Memory B cell (primary cell): ENCODE data around the gene CFAP74.
"Not testable (repeated sequence)": the region's sequence is repeated elsewhere in the genome, so short reads cannot be mapped to it uniquely, and the experiment has no call there.

Experiments
- ATAC-seq: fragments of 150-1000 bp; cut with Tn5 transposase; 2 replicates; pipeline ENCODE4 v1.10.0; 2021; ENCODE audit warnings: low read depth, mild to moderate bottlenecking, moderate library complexity
- DNase-seq, 2 donors: peaks; one replicate each; pipeline ENCODE4 v3.0.0; 2022; ENCODE audit warnings: low spot score in 2 of 2
- H3K27ac Mint-ChIP-seq: one replicate; pipeline ENCODE4 v1.8.0; 2022; ENCODE audit warnings: mild to moderate bottlenecking, moderate library complexity, mixed read lengths
- H3K27me3 Mint-ChIP-seq: one replicate; pipeline ENCODE4 v1.8.0; 2022; ENCODE audit warnings: mixed read lengths
- H3K36me3 Mint-ChIP-seq: one replicate; pipeline ENCODE4 v1.8.0; 2022; ENCODE audit warnings: mild to moderate bottlenecking, mixed read lengths
- H3K4me1 Mint-ChIP-seq: one replicate; pipeline ENCODE4 v1.8.0; 2022; ENCODE audit warnings: mixed read lengths
- H3K4me3 Mint-ChIP-seq: one replicate; pipeline ENCODE4 v1.8.0; 2022; ENCODE audit warnings: mild to moderate bottlenecking, moderate library complexity, mixed read lengths
- H3K9me3 Mint-ChIP-seq: one replicate; pipeline ENCODE4 v1.8.0; 2022; ENCODE audit warnings: mixed read lengths

The CFAP74 gene

GRCh38 chr1:1893997-1894353 lies 109.6 kb downstream of the CFAP74 start:
- DNase-seq (no peak), ATAC-seq (no peak)
- Mint-ChIP-seq H3K36me3 (no peaks in the 10 kb centered on the region), H3K4me3 (no peak overlapping the region), H3K4me1 (peaks cover 31% of the 10 kb centered on the region), H3K9me3 (no peaks in the 10 kb centered on the region), H3K27ac (no peak overlapping the region), H3K27me3 (peaks cover 6% of the 10 kb centered on the region)

GRCh38 chr1:1893291-1893985 lies 110.1 kb downstream of the CFAP74 start:
- Mint-ChIP-seq H3K9me3 (no peaks in the 10 kb centered on the region), H3K36me3 (no peaks in the 10 kb centered on the region), H3K4me3 (no peak overlapping the region), H3K27me3 (peaks cover 6% of the 10 kb centered on the region), H3K4me1 (peaks cover 35% of the 10 kb centered on the region), H3K27ac (no peak overlapping the region)
- ATAC-seq = no peak
- no peak for DNase-seq

- no peaks in the 10 kb centered on the region for H3K9me3 Mint-ChIP-seq
- ATAC-seq = no peak
- no peak for DNase-seq
- H3K27me3 Mint-ChIP-seq = peaks cover 6% of the 10 kb centered on the region
- peak overlapping the region; percentile 92 for H3K27ac Mint-ChIP-seq
- H3K4me3 Mint-ChIP-seq = peak overlapping the region; percentile 89
- H3K4me1 Mint-ChIP-seq = peaks cover 37% of the 10 kb centered on the region
- no peaks in the 10 kb centered on the region for H3K36me3 Mint-ChIP-seq
Observed at GRCh38 chr1:1892763-1893120, 110.8 kb downstream of the CFAP74 start.

- ATAC-seq = no peak
- Mint-ChIP-seq H3K4me3 (peak overlapping the region; percentile 89), H3K9me3 (no peaks in the 10 kb centered on the region), H3K27ac (peak overlapping the region; percentile 92), H3K27me3 (peaks cover 6% of the 10 kb centered on the region), H3K4me1 (peaks cover 37% of the 10 kb centered on the region), H3K36me3 (no peaks in the 10 kb centered on the region)
- DNase-seq = no peak
Observed at GRCh38 chr1:1892079-1892762, 111.4 kb downstream of the CFAP74 start.

GRCh38 chr1:1891349-1892078 lies 112.1 kb downstream of the CFAP74 start:
- DNase-seq = peak in 1 of 2 donors; percentile 58
- Mint-ChIP-seq H3K27me3 (peaks cover 6% of the 10 kb centered on the region), H3K4me1 (peaks cover 41% of the 10 kb centered on the region), H3K27ac (peak overlapping the region; percentile 92), H3K4me3 (peak overlapping the region; percentile 89), H3K36me3 (no peaks in the 10 kb centered on the region), H3K9me3 (no peaks in the 10 kb centered on the region)
- ATAC-seq = peak; percentile 31

GRCh38 chr1:1890506-1891348 lies 112.9 kb downstream of the CFAP74 start, which contains the start of gene GNB1:
Gene GNB1, minus strand, starts transcription at chr1:1891087. Its CDS starts 65,634 bp downstream, at chr1:1825453.
- H3K36me3 Mint-ChIP-seq = peaks cover 2% of the 10 kb centered on the region
- DNase-seq (peak; percentile 91 to 95), ATAC-seq (peak; percentile 77)
- no peaks in the 10 kb centered on the region for H3K9me3 Mint-ChIP-seq
- peaks cover 1% of the 10 kb centered on the region for H3K27me3 Mint-ChIP-seq
- peaks cover 39% of the 10 kb centered on the region for H3K4me1 Mint-ChIP-seq
- peak within 1 kb of the TSS; percentile 89 for H3K4me3 Mint-ChIP-seq
- H3K27ac Mint-ChIP-seq = peak within 1 kb of the TSS; percentile 92

- no peaks in the 10 kb centered on the region for H3K27me3 Mint-ChIP-seq
- peaks cover 2% of the 10 kb centered on the region for H3K36me3 Mint-ChIP-seq
- DNase-seq (peak; percentile 49 to 68), ATAC-seq (peak; percentile 38)
- H3K4me3 Mint-ChIP-seq = peak overlapping the region; percentile 89
- no peaks in the 10 kb centered on the region for H3K9me3 Mint-ChIP-seq
- peak overlapping the region; percentile 86 for H3K27ac Mint-ChIP-seq
- H3K4me1 Mint-ChIP-seq = peaks cover 36% of the 10 kb centered on the region
Observed at GRCh38 chr1:1889847-1890505, 113.6 kb downstream of the CFAP74 start.

GRCh38 chr1:1889090-1889750 lies 114.4 kb downstream of the CFAP74 start:
- peak overlapping the region; percentile 86 for H3K27ac Mint-ChIP-seq
- peaks cover 31% of the 10 kb centered on the region for H3K4me1 Mint-ChIP-seq
- no peaks in the 10 kb centered on the region for H3K9me3 Mint-ChIP-seq
- H3K36me3 Mint-ChIP-seq = peaks cover 2% of the 10 kb centered on the region
- no peak for DNase-seq
- no peak for ATAC-seq
- peak overlapping the region; percentile 89 for H3K4me3 Mint-ChIP-seq
- no peaks in the 10 kb centered on the region for H3K27me3 Mint-ChIP-seq

GRCh38 chr1:1883890-1884289 lies 119.7 kb downstream of the CFAP74 start:
- H3K4me1 Mint-ChIP-seq = peaks cover 37% of the 10 kb centered on the region
- H3K27ac Mint-ChIP-seq, ATAC-seq, DNase-seq, H3K27me3 Mint-ChIP-seq, H3K36me3 Mint-ChIP-seq, H3K9me3 Mint-ChIP-seq: not testable (repeated sequence)
- peak overlapping the region; percentile 21 for H3K4me3 Mint-ChIP-seq

GRCh38 chr1:1883092-1883873 lies 120.3 kb downstream of the CFAP74 start:
- no peak overlapping the region for H3K27ac Mint-ChIP-seq
- no peaks in the 10 kb centered on the region for H3K9me3 Mint-ChIP-seq
- H3K4me3 Mint-ChIP-seq = peak overlapping the region; percentile 56
- ATAC-seq (peak; percentile 19), DNase-seq (no peak)
- H3K4me1 Mint-ChIP-seq = peaks cover 40% of the 10 kb centered on the region
- H3K36me3 Mint-ChIP-seq = peaks cover 9% of the 10 kb centered on the region
- H3K27me3 Mint-ChIP-seq = no peaks in the 10 kb centered on the region

- Mint-ChIP-seq H3K9me3 (no peaks in the 10 kb centered on the region), H3K27me3 (no peaks in the 10 kb centered on the region), H3K4me1 (peaks cover 42% of the 10 kb centered on the region), H3K27ac (peak overlapping the region; percentile 71), H3K4me3 (peak overlapping the region; percentile 50), H3K36me3 (peaks cover 13% of the 10 kb centered on the region)
- DNase-seq = no peak
- ATAC-seq = no peak
Observed at GRCh38 chr1:1881727-1882126, 121.9 kb downstream of the CFAP74 start.

GRCh38 chr1:1880617-1881312 lies 122.8 kb downstream of the CFAP74 start:
- DNase-seq (no peak), ATAC-seq (no peak)
- Mint-ChIP-seq H3K9me3 (no peaks in the 10 kb centered on the region), H3K27ac (peak overlapping the region; percentile 71), H3K4me3 (peak overlapping the region; percentile 50), H3K36me3 (peaks cover 15% of the 10 kb centered on the region), H3K4me1 (peaks cover 46% of the 10 kb centered on the region), H3K27me3 (no peaks in the 10 kb centered on the region)
